Measurements from ENCODE around the gene VAV3.

Gene VAV3

DNA sequence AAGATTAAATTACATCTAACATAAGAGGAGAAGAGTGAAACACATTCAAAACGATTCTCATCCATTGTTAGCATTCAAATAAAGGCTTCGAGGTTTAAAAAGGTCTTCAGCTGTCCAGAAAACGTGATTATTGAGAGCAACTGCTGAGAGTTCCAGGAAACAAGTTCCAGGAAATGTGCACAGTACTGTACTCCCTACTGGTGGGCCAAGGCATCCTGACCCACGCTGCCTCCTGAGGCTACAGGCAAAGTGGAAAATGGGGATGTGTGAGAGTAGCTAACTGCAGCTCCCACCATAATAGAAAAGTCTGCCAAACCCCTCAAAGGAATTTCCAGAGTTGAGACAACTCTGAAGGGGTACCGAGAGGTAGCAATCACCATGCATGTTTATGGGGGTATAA, 2.0 kb downstream of the VAV3 start:
- no peak for DNase-seq (ENCODE audit: extremely low read depth, low read depth)
- TF ChIP-seq, protein P1, sequence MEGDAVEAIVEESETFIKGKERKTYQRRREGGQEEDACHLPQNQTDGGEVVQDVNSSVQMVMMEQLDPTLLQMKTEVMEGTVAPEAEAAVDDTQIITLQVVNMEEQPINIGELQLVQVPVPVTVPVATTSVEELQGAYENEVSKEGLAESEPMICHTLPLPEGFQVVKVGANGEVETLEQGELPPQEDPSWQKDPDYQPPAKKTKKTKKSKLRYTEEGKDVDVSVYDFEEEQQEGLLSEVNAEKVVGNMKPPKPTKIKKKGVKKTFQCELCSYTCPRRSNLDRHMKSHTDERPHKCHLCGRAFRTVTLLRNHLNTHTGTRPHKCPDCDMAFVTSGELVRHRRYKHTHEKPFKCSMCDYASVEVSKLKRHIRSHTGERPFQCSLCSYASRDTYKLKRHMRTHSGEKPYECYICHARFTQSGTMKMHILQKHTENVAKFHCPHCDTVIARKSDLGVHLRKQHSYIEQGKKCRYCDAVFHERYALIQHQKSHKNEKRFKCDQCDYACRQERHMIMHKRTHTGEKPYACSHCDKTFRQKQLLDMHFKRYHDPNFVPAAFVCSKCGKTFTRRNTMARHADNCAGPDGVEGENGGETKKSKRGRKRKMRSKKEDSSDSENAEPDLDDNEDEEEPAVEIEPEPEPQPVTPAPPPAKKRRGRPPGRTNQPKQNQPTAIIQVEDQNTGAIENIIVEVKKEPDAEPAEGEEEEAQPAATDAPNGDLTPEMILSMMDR (IDR thresholded peaks at IDR 0.05; ENCODE audit: low read depth, low read length, missing control alignments) = no peak
- H3K4me3 ChIP-seq (replicated peaks; ENCODE audit: low read depth, low read length) = no peak overlapping the region

DNA sequence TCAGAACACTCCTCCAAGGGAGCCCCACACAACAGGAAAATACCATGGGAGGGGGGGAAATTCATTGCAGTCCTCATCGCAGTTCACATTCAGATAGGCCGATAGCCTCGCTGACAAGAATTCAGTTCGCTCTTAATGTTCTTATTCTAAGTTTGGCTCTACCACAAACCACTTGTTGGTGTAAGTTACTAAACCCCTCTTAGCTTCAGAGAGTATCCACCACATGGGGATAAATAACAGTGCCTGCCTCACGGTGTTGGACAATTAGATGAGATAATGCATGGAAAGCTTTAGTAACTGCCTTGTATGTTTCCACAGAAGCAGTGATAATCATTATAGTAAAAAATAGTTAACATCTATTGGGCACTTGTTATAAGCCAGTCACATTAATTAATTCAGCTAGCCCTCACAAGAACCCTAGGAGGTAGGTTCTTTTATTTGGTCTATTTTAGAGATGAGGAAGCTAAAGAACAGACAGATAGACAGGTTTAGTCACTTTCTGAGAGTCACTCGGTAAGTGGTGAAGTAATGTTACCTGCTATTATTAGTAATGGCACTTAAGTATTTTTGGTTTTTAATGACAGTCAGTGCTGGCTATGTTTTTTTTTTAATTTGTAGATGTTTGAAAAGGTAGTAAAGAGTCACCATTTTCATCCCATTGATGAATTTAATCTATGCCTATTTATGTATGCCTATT, 10.1 kb downstream of the VAV3 start:
- no peak overlapping the region for H3K4me3 ChIP-seq (replicated peaks; ENCODE audit: low read depth, low read length)
- TF ChIP-seq, protein P1 (IDR thresholded peaks at IDR 0.05; ENCODE audit: low read depth, low read length, missing control alignments) = no peak
- DNase-seq (ENCODE audit: extremely low read depth, low read depth) = no peak

DNA sequence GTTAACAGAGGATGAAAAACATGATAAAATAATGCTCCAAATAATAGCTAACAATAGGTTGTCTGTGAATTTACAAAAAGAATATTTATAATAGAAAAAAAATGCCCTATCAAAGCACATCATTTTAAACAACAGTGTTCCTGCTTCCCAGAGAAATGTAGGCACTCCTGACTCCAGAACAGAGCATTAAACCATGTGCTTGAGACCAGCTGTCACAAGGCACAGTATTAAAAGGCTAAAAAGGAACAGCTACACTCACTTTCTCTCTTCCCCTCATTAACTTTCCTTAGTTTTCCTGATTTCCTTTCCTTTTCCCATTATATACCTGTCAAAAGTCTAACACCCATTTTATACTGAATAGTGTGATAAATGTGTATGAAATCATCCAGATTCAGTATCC, 10.9 kb downstream of the VAV3 start:
- TF ChIP-seq, protein P1 (IDR thresholded peaks at IDR 0.05; ENCODE audit: low read depth, low read length, missing control alignments) = no peak
- no peak overlapping the region for H3K4me3 ChIP-seq (replicated peaks; ENCODE audit: low read depth, low read length)
- no peak for DNase-seq (ENCODE audit: extremely low read depth, low read depth)

DNA sequence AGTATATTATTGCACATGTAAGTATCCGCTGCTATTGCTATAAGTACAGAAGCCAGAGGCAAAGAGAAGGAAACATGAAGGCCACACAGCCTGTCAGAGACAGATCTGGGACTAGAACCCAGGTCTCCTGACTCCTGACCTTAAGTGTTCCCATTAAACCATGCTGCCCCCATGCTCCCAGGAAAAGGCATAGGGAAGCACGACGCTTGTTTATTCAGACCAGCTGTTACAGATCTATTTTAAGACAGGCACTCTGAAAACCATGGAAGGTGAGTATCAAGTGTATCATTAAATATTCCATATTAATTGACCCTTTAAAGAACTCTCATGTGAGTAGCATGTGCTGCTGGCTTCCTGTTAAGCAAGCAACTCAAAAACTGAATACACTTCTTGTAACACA, 11.4 kb downstream of the VAV3 start:
- H3K4me3 ChIP-seq (replicated peaks; ENCODE audit: low read depth, low read length) = no peak overlapping the region
- TF ChIP-seq, protein P1 (IDR thresholded peaks at IDR 0.05; ENCODE audit: low read depth, low read length, missing control alignments) = no peak
- no peak for DNase-seq (ENCODE audit: extremely low read depth, low read depth)

DNA sequence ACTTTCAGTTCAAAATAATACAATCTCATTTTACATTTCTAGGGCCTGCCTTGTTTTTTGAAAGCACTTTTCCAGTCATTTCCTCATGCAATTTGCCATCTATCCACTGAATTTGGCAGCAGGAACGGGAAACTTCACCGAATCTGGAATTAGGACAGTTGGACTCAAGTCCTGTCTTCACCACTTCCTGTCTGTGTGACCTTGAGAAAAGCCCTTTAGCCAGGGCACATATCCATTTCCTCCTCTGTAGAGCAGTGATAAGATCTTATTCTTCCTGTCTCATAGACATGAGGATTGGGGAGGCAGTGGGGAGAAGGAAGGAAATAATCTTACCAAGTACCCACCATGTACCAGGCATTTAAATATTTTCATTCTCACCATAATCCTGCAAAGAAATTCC, 12.0 kb downstream of the VAV3 start:
- no peak for DNase-seq (ENCODE audit: extremely low read depth, low read depth)
- TF ChIP-seq, protein P1 (IDR thresholded peaks at IDR 0.05; ENCODE audit: low read depth, low read length, missing control alignments) = no peak
- no peak overlapping the region for H3K4me3 ChIP-seq (replicated peaks; ENCODE audit: low read depth, low read length)

DNA sequence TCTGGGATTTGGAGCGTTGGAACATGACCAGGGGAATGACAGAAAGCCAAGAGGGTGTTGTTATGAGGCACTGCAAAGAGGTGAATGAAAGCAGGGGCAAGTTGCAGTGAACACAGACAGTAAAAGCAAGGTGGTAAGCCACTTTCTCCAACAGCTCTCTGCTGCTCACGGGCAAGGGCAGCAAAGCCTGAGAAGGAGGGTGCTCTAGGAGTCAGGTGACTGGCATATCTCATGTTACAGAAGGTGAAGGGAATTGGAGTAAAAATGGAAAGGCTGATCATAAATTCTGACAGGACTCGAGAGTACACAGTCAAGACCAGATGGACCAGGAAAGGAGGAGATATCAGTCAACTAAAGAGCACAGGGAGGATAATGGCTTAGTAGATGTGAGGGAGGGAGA, 14.5 kb downstream of the VAV3 start:
- no peak overlapping the region for H3K4me3 ChIP-seq (replicated peaks; ENCODE audit: low read depth, low read length)
- no peak for DNase-seq (ENCODE audit: extremely low read depth, low read depth)

More for the DNA sequence above, 14.5 kb downstream of the VAV3 start:
- TF ChIP-seq, protein P1 (IDR thresholded peaks at IDR 0.05; ENCODE audit: low read depth, low read length, missing control alignments) = no peak

Measured in HFF-Myc (cell line).